Gastrocnemius medialis (tissue), 4 donors: Measurements from ENCODE around the gene ADGRG4.

Experiments
- POLR2A ChIP-seq, 2 donors: fragments of 450-650 bp; IDR thresholded peaks; one replicate each; pipeline ENCODE4 v1.6.1; 2017; ENCODE audit warnings: antibody characterized with exemption in 2 of 2, mild to moderate bottlenecking in 2 of 2, moderate library complexity in 2 of 2
- TF ChIP-seq, protein P1 (sequence below), 5 experiments: fragments of 450-650 bp in 3 of 5; fragments of 200-600 bp in 2 of 5; sonication (generic) in 2 of 5; IDR thresholded peaks in 4 of 5; conservative IDR thresholded peaks in 1 of 5; 1 replicate in 4 of 5; 2 replicates in 1 of 5; pipeline ENCODE4 v1.5.1; 2016 to 2019; ENCODE audit warnings: antibody characterized with exemption in 5 of 5, mild to moderate bottlenecking in 3 of 5, moderate library complexity in 3 of 5

DNA sequence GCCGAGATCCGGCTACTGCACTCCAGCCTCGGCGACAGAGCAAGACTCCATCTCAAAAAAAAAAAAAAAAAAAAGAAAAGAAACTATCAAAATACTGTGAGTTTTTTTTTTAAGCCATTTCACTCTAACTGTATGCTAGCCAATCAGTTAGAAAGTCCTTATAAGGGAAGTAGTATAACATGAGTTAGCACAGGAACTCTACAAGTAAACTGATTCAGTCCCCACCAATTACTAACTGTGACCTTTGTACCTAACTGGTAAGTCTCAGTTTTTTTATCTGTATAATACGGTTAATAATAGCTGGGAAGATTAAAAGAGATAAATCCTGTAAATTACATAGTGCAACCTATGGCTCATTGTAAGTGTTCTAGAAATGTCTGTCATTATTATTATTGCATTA is 151.9 kb downstream of the ADGRG4 start:
- TF ChIP-seq, protein P1, sequence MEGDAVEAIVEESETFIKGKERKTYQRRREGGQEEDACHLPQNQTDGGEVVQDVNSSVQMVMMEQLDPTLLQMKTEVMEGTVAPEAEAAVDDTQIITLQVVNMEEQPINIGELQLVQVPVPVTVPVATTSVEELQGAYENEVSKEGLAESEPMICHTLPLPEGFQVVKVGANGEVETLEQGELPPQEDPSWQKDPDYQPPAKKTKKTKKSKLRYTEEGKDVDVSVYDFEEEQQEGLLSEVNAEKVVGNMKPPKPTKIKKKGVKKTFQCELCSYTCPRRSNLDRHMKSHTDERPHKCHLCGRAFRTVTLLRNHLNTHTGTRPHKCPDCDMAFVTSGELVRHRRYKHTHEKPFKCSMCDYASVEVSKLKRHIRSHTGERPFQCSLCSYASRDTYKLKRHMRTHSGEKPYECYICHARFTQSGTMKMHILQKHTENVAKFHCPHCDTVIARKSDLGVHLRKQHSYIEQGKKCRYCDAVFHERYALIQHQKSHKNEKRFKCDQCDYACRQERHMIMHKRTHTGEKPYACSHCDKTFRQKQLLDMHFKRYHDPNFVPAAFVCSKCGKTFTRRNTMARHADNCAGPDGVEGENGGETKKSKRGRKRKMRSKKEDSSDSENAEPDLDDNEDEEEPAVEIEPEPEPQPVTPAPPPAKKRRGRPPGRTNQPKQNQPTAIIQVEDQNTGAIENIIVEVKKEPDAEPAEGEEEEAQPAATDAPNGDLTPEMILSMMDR (IDR thresholded peaks at IDR 0.05 in 4 of 5, conservative IDR thresholded peaks at IDR 0.05 in 1 of 5): no peak
- TF ChIP-seq POLR2A (IDR thresholded peaks at IDR 0.05): no peak
